Kidney (tissue), 14 donors: Measurements from ENCODE around the gene C2CD4D. TPM values are rescaled to one million over a fixed set of nuclear protein-coding genes. Genes with fewer than 3 reads are reported as not detected.

ENCODE experiments used
- DNase-seq, 5 donors: peaks; one replicate each; pipeline ENCODE4 v3.0.0-alpha.2; 2013 to 2020
- FAIRE-seq: peaks from 2 replicates; lab custom pipeline; 2012; peaks lifted over from hg19 to GRCh38; lab: Jason Lieb, UNC
- H3K27ac ChIP-seq, 2 donors: one replicate each; pipeline ENCODE4 v1.7.0; 2013; ENCODE audit warnings: low read depth in 2 of 2, low read length in 2 of 2, inconsistent platforms in 1 of 2
- H3K27me3 ChIP-seq: one replicate; pipeline ENCODE4 v1.7.1; 2013; ENCODE audit warnings: low read length, inconsistent platforms; ENCODE audit not compliant: control insufficient read depth, insufficient read depth
- H3K36me3 ChIP-seq, 3 donors: one replicate each; pipeline versions ENCODE4 v1.7.0 to v1.7.1; 2013; ENCODE audit warnings: low read length in 3 of 3, control low read depth in 1 of 3, inconsistent platforms in 1 of 3; ENCODE audit not compliant: insufficient read depth in 3 of 3, control insufficient read depth in 2 of 3
- H3K4me1 ChIP-seq, 3 donors: one replicate each; pipeline versions ENCODE4 v1.7.0 to v1.7.1; 2013; ENCODE audit warnings: low read length in 3 of 3, inconsistent platforms in 1 of 3, low read depth in 1 of 3; ENCODE audit not compliant: control insufficient read depth in 2 of 3, insufficient read depth in 2 of 3
- H3K4me3 ChIP-seq, 3 donors: one replicate each; pipeline versions ENCODE4 v1.7.0 to v1.8.1; 2013; ENCODE audit warnings: low read length in 3 of 3, control low read depth in 1 of 3, inconsistent platforms in 1 of 3
- H3K9ac ChIP-seq, 3 donors: one replicate each; pipeline versions ENCODE4 v1.7.0 to v1.7.1; 2013; ENCODE audit warnings: low read length in 3 of 3, control low read depth in 1 of 3, inconsistent platforms in 1 of 3
- H3K9me3 ChIP-seq, 3 donors: one replicate each; pipeline versions ENCODE4 v1.7.0 to v1.7.1; 2013; ENCODE audit warnings: low read length in 3 of 3, control low read depth in 1 of 3, inconsistent platforms in 1 of 3; ENCODE audit not compliant: control insufficient read depth in 2 of 3, insufficient read depth in 1 of 3
- CTCF ChIP-seq: IDR thresholded peaks from 3 replicates; pipeline ENCODE4 v1.5.1; 2012; ENCODE audit warnings: mild to moderate bottlenecking, moderate library complexity, borderline replicate concordance; ENCODE audit not compliant: insufficient read depth; ENCODE audit errors: extremely low read depth
- intact Hi-C: fragments of 100-400 bp; cut with DNase I; formaldehyde crosslinking; loops from one replicate; pipeline ENCODE4 v1.11.1; 2022
- polyA plus RNA-seq: library from polyadenylated mRNA; stranded (reverse); fragments of 350-450 nt; fragmentation: Illumina TruSeq; extraction: RNeasy Lipid Tissue Mini Kit (QIAGEN cat#74804); gene quantifications from one replicate; pipeline ENCODE4 v1.2.3, GENCODE V29; 2014; ENCODE audit warnings: low read depth, low replicate concordance; ENCODE audit not compliant: insufficient read depth
- total RNA-seq: library from RNA; stranded (reverse); fragmentation: NEBNext Ultra II Directional; extraction: Animal tissue kit (Norgen Biotek cat#: 25700); gene quantifications from one replicate; pipeline ENCODE4 v1.2.1, GENCODE V29; 2021
- donor health status: control.
- donor health status: control.
- donor health status: control.
- donor health status: control.
- donor health status: control.
- donor health status: DM: yes; HTN: yes; CAD: no.
- donor health status: Normal renal cell carcinoma (clear cell type).

C2CD4D gene
- total and polyA plus RNA-seq, 2 donors from 2014 or later, result 0.43 to 0.57 TPM

GRCh38 chr1:151846062-151846568 lies 6.5 kb upstream of the C2CD4D start:
- Histone ChIP-seq H3K9ac (no peak overlapping the region), H3K4me1 (no peaks in the 10 kb centered on the region), H3K36me3 (no peaks in the 10 kb centered on the region), H3K27ac (no peak overlapping the region), H3K27me3 (no peaks in the 10 kb centered on the region), H3K4me3 (no peak overlapping the region), H3K9me3 (no peaks in the 10 kb centered on the region)
- no peak for FAIRE-seq
- intact Hi-C loops, result no loop called here
- no peak for TF ChIP-seq CTCF
- no peak for DNase-seq

DNA sequence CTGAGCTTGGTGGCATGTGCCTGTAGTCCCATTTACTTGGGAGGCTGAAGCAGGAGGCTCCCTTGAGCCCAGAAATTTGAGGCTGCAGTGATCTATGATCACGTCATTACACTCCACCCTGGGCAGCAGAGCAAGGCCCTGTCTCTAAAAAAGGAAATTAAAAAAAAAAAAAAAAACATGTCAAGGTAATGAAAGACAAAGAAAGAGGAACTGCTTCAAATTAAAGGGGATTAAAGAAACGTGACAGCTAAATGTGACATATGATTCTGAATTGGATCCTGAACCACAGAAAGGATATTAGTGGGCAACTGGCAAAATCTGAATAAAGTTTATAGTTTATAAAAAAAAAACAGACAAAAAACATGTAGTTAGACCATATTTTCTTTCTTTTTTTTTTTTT lies 3.8 kb upstream of the C2CD4D start:
- intact Hi-C loops, result no loop called here
- DNase-seq, result no peak
- H3K9ac ChIP-seq, result no peak overlapping the region
- no peak for FAIRE-seq
- no peak for TF ChIP-seq CTCF
- H3K27ac ChIP-seq, result no peak overlapping the region
- H3K27me3 ChIP-seq, result peaks cover 18% of the 10 kb centered on the region
- peaks cover 0 to 10% (median 7%) of the 10 kb centered on the region in 3 donors for H3K4me1 ChIP-seq
- no peaks in the 10 kb centered on the region for H3K9me3 ChIP-seq
- no peaks in the 10 kb centered on the region for H3K36me3 ChIP-seq
- H3K4me3 ChIP-seq, result no peak overlapping the region

DNA sequence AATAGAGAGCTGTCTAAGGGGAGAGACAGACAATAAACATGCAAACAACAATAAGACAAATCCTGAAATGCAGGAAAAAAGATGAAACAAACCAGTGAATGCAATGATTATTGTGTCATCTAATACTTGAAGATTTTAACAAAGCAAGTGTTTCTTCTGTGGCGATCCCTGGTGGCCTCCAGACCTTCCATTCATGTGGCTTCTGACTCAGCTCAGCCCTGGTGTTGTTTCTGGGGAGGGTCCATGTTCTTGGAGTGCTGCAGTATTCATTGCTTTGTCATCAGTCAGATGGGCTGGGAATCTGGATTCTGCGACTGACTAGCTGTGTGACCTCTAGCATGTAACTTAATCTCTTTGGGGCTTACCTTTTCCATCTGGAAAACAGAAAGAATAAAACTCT lies 1.5 kb upstream of the C2CD4D start:
- DNase-seq, result no peak
- intact Hi-C loops, result no loop called here
- Histone ChIP-seq H3K9ac (no peak overlapping the region), H3K9me3 (no peaks in the 10 kb centered on the region), H3K27ac (no peak overlapping the region), H3K4me1 (peaks cover 0 to 21% (median 17%) of the 10 kb centered on the region in 3 donors), H3K36me3 (no peaks in the 10 kb centered on the region), H3K4me3 (no peak overlapping the region), H3K27me3 (peaks cover 26% of the 10 kb centered on the region)
- no peak for FAIRE-seq
- TF ChIP-seq CTCF, result no peak

DNA sequence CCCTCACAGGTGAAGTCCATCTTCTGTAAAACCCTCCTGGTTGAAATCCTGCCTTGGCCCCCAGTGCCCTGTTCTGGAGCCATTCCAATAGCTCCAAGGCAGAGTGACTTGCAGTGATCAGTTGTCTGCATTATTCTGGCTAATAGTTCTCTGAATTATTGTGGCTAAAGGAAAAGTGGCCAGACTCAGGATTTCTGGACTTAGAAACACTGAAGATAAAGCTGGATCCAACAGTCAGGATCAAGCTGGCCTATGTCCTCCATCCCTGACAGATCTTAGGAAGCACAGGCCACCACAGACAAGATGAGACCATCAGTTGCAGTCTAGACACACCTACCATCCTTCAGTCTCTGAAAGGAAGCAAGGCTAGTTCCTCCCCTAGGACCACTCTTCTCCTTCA lies 801 bp upstream of the C2CD4D start:
- H3K9ac ChIP-seq, result peak overlapping the region in 1 of 3 donors; percentile 81
- FAIRE-seq (no peak), DNase-seq (no peak)
- intact Hi-C loops, result no loop called here
- peak overlapping the region in 1 of 2 donors; percentile 78 for H3K27ac ChIP-seq
- no peaks in the 10 kb centered on the region for H3K9me3 ChIP-seq
- no peaks in the 10 kb centered on the region for H3K36me3 ChIP-seq
- peaks cover 0 to 27% (median 20%) of the 10 kb centered on the region in 3 donors for H3K4me1 ChIP-seq
- peak overlapping the region in 1 of 3 donors; percentile 56 for H3K4me3 ChIP-seq
- peaks cover 26% of the 10 kb centered on the region for H3K27me3 ChIP-seq
- TF ChIP-seq CTCF, result no peak
